ELR (cell line): Measurements from ENCODE around the gene PARN.

Source experiments
- DNase-seq: peaks from one replicate; pipeline ENCODE4 v3.0.0-alpha.2; 2015; ENCODE audit warnings: low read depth

PARN gene

GRCh38 chr16:14499110-14499509 lies 130.9 kb downstream of the PARN start:
- DNase-seq, result no peak

GRCh38 chr16:14497245-14498082 lies 132.6 kb downstream of the PARN start:
- DNase-seq, result no peak

- DNase-seq, result no peak
These were observed 133.3 kb downstream of the PARN start for GRCh38 chr16:14496786-14497185.

GRCh38 chr16:14496047-14496770 lies 133.9 kb downstream of the PARN start:
- DNase-seq, result no peak

GRCh38 chr16:14495213-14496046 lies 134.6 kb downstream of the PARN start:
- no peak for DNase-seq

GRCh38 chr16:14494396-14494966 lies 135.6 kb downstream of the PARN start:
- no peak for DNase-seq

GRCh38 chr16:14493791-14494190 lies 136.3 kb downstream of the PARN start:
- DNase-seq, result no peak

GRCh38 chr16:14492614-14493013 lies 137.4 kb downstream of the PARN start:
- DNase-seq, result no peak

GRCh38 chr16:14491861-14492529 lies 138.1 kb downstream of the PARN start:
- no peak for DNase-seq

- DNase-seq, result no peak
These were observed 139.8 kb downstream of the PARN start for GRCh38 chr16:14490235-14490634.

GRCh38 chr16:14489460-14489859 lies 140.6 kb downstream of the PARN start:
- peak; percentile 47 for DNase-seq

GRCh38 chr16:14487579-14487978 lies 142.5 kb downstream of the PARN start:
- peak; percentile 38 for DNase-seq

GRCh38 chr16:14486520-14487303 lies 143.3 kb downstream of the PARN start:
- DNase-seq, result peak; percentile 89

- no peak for DNase-seq
These were observed 144.1 kb downstream of the PARN start for GRCh38 chr16:14485811-14486519.

GRCh38 chr16:14485121-14485551 lies 144.9 kb downstream of the PARN start:
- DNase-seq, result no peak

- no peak for DNase-seq
These were observed 146.2 kb downstream of the PARN start for GRCh38 chr16:14483819-14484385.

- DNase-seq, result no peak
These were observed 153.9 kb downstream of the PARN start for GRCh38 chr16:14476183-14476582.

GRCh38 chr16:14475370-14476139 lies 154.5 kb downstream of the PARN start:
- DNase-seq, result no peak

GRCh38 chr16:14473488-14473887 lies 156.6 kb downstream of the PARN start:
- DNase-seq, result no peak
